ENCODE measurements around the gene FREM2. TPM values are rescaled to one million over a fixed set of nuclear protein-coding genes. Genes with fewer than 3 reads are reported as not detected.
A peak's percentile ranks its signal among the peaks of the same experiment; 100 is the strongest.

FREM2 gene
- total RNA-seq, 1 experiment from 2014 or later = 3.8 TPM

GRCh38 chr13:38693168-38693567 is 6.3 kb downstream of the FREM2 start:
- DNase-seq (ENCODE audit: low spot score) = no peak
- Histone ChIP-seq H3K4me1 (ENCODE audit: insufficient read depth, low read length, poor library complexity, severe bottlenecking) (no peaks in the 10 kb centered on the region), H3K27me3 (replicated peaks; ENCODE audit: insufficient read depth, low read depth, low read length, poor library complexity) (no peaks in the 10 kb centered on the region), H3K4me3 (ENCODE audit: low read depth, low read length, poor library complexity, severe bottlenecking) (no peak overlapping the region), H3K36me3 (ENCODE audit: insufficient read depth, low read length, poor library complexity, severe bottlenecking) (no peaks in the 10 kb centered on the region), H3K9me3 (ENCODE audit: low read depth, low read length, poor library complexity, severe bottlenecking) (no peaks in the 10 kb centered on the region), H3K27ac (ENCODE audit: low read depth, low read length, poor library complexity, severe bottlenecking) (no peak overlapping the region)
- CTCF ChIA-PET = no interaction called here
- intact Hi-C loops (cut with micrococcal nuclease; ENCODE audit: unreplicated experiment) = no loop called here
- POLR2A ChIA-PET (ENCODE audit: low non-redundant PET) = no interaction called here
- no peak for TF ChIP-seq EZH2 (IDR thresholded peaks at IDR 0.05; ENCODE audit: borderline replicate concordance, low read depth, low read length, poor library complexity, severe bottlenecking)
- no peak for TF ChIP-seq CTCF (conservative IDR thresholded peaks at IDR 0.05; ENCODE audit: low read depth, low read length)
- BruUV-seq (replicated peaks) = no TSS peak

GRCh38 chr13:38693641-38694040 is 6.8 kb downstream of the FREM2 start:
- TF ChIP-seq CTCF (conservative IDR thresholded peaks at IDR 0.05; ENCODE audit: low read depth, low read length) (no peak), EZH2 (IDR thresholded peaks at IDR 0.05; ENCODE audit: borderline replicate concordance, low read depth, low read length, poor library complexity, severe bottlenecking) (no peak)
- Histone ChIP-seq H3K4me3 (ENCODE audit: low read depth, low read length, poor library complexity, severe bottlenecking) (no peak overlapping the region), H3K4me1 (ENCODE audit: insufficient read depth, low read length, poor library complexity, severe bottlenecking) (no peaks in the 10 kb centered on the region), H3K27me3 (replicated peaks; ENCODE audit: insufficient read depth, low read depth, low read length, poor library complexity) (no peaks in the 10 kb centered on the region), H3K27ac (ENCODE audit: low read depth, low read length, poor library complexity, severe bottlenecking) (no peak overlapping the region), H3K9me3 (ENCODE audit: low read depth, low read length, poor library complexity, severe bottlenecking) (no peaks in the 10 kb centered on the region), H3K36me3 (ENCODE audit: insufficient read depth, low read length, poor library complexity, severe bottlenecking) (no peaks in the 10 kb centered on the region)
- CTCF ChIA-PET = no interaction called here
- DNase-seq (ENCODE audit: low spot score) = peak; percentile 51
- no TSS peak for BruUV-seq (replicated peaks)
- POLR2A ChIA-PET (ENCODE audit: low non-redundant PET) = no interaction called here
- intact Hi-C loops (cut with micrococcal nuclease; ENCODE audit: unreplicated experiment) = no loop called here

- no peak overlapping the region for H3K27ac ChIP-seq (ENCODE audit: low read depth, low read length, poor library complexity, severe bottlenecking)
These were observed 10.3 kb downstream of the FREM2 start for GRCh38 chr13:38697197-38697596.

More at GRCh38 chr13:38697197-38697596, 10.3 kb downstream of the FREM2 start:
- intact Hi-C loops (cut with micrococcal nuclease; ENCODE audit: unreplicated experiment) = no loop called here
- Histone ChIP-seq H3K36me3 (ENCODE audit: insufficient read depth, low read length, poor library complexity, severe bottlenecking) (no peaks in the 10 kb centered on the region), H3K9me3 (ENCODE audit: low read depth, low read length, poor library complexity, severe bottlenecking) (no peaks in the 10 kb centered on the region), H3K27me3 (replicated peaks; ENCODE audit: insufficient read depth, low read depth, low read length, poor library complexity) (no peaks in the 10 kb centered on the region), H3K4me3 (ENCODE audit: low read depth, low read length, poor library complexity, severe bottlenecking) (no peak overlapping the region), H3K4me1 (ENCODE audit: insufficient read depth, low read length, poor library complexity, severe bottlenecking) (peaks cover 10% of the 10 kb centered on the region)
- POLR2A ChIA-PET (ENCODE audit: low non-redundant PET) = no interaction called here
- TF ChIP-seq CTCF (conservative IDR thresholded peaks at IDR 0.05; ENCODE audit: low read depth, low read length) (no peak), EZH2 (IDR thresholded peaks at IDR 0.05; ENCODE audit: borderline replicate concordance, low read depth, low read length, poor library complexity, severe bottlenecking) (no peak)
- CTCF ChIA-PET = interaction anchor here (1.0 kb wide), 1 partner anchor 10 kb away, joined by 3 read pairs; the partner anchor contains the start of gene FREM2
- no peak for DNase-seq (ENCODE audit: low spot score)
- no TSS peak for BruUV-seq (replicated peaks)
